Neural cell (in vitro differentiated cells): ENCODE measurements around the gene FAM124A.

ENCODE experiments used
- EP300 ChIP-seq: fragments of 450-650 bp; conservative IDR thresholded peaks from 2 replicates; pipeline ENCODE4 v1.6.1; 2014; ENCODE audit warnings: antibody characterized with exemption, mild to moderate bottlenecking, moderate library complexity; ENCODE audit not compliant: poor library complexity, severe bottlenecking
- EZH2 ChIP-seq: fragments of 200-600, 300-800 bp; shearing (Covaris generic), sonication (generic); IDR thresholded peaks from 2 replicates; pipeline ENCODE4 v1.6.1; 2014; ENCODE audit warnings: antibody characterized with exemption, low read length, borderline replicate concordance, mild to moderate bottlenecking; ENCODE audit not compliant: insufficient read depth, poor library complexity, severe bottlenecking
- MXI1 ChIP-seq: fragments of 450-650 bp; conservative IDR thresholded peaks from 2 replicates; pipeline ENCODE4 v1.6.1; 2014; ENCODE audit warnings: antibody characterized with exemption, mild to moderate bottlenecking; ENCODE audit not compliant: poor library complexity, severe bottlenecking
- REST ChIP-seq: IDR thresholded peaks from 2 replicates; pipeline ENCODE4 v1.6.1; 2012; ENCODE audit warnings: borderline replicate concordance
- SMC3 ChIP-seq: fragments of 450-650 bp; conservative IDR thresholded peaks from 2 replicates; pipeline ENCODE4 v1.6.1; 2014; ENCODE audit warnings: antibody characterized with exemption, mild to moderate bottlenecking, moderate library complexity; ENCODE audit not compliant: poor library complexity
- TAF1 ChIP-seq: IDR thresholded peaks from 2 replicates; pipeline ENCODE4 v1.6.1; 2012; ENCODE audit warnings: low read depth
- TF ChIP-seq, protein P1 (sequence below): fragments of 450-650 bp; IDR thresholded peaks from 2 replicates; pipeline ENCODE4 v1.5.1; 2014; ENCODE audit warnings: antibody characterized with exemption, mild to moderate bottlenecking, moderate library complexity; ENCODE audit not compliant: poor library complexity, severe bottlenecking

DNA sequence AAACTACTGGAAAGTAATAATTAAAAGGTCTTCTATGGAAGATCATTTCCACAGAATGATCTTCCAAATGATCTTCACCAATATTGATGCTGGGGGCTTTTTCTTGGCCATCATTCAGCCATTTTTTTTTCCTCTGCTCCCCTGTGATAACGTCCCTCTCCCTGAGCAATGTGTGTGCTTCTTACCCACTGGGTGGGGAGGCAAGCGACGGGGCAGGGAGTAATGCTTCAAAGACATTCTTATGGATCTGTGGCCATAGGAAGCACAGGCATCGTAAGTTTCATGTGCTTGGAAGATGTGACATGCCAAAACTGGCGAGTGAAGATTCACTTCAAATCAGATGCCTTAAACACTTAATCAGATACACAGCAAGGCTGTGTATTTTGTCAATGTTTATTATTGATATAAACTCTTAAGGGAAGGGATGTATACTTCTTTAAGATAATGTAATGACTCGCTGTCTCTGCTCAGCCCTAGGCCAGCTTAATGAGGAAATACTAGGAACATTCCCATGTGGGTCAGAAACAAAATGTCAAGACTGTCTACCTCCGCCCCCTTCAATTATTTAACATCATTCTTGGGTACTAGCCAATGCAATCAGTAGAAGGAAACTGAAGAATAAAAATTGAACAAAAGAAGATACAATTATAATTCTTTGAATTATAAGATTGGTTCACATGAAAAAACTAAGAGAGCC lies 83.2 kb downstream of the FAM124A start:
- TF ChIP-seq EZH2: no peak
- no peak for TF ChIP-seq MXI1
- TF ChIP-seq, protein P1, sequence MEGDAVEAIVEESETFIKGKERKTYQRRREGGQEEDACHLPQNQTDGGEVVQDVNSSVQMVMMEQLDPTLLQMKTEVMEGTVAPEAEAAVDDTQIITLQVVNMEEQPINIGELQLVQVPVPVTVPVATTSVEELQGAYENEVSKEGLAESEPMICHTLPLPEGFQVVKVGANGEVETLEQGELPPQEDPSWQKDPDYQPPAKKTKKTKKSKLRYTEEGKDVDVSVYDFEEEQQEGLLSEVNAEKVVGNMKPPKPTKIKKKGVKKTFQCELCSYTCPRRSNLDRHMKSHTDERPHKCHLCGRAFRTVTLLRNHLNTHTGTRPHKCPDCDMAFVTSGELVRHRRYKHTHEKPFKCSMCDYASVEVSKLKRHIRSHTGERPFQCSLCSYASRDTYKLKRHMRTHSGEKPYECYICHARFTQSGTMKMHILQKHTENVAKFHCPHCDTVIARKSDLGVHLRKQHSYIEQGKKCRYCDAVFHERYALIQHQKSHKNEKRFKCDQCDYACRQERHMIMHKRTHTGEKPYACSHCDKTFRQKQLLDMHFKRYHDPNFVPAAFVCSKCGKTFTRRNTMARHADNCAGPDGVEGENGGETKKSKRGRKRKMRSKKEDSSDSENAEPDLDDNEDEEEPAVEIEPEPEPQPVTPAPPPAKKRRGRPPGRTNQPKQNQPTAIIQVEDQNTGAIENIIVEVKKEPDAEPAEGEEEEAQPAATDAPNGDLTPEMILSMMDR: no peak
- no peak for TF ChIP-seq TAF1
- TF ChIP-seq SMC3: no peak
- no peak for TF ChIP-seq REST
- TF ChIP-seq EP300: no peak
